IMR-90 (cell line): Measurements from ENCODE around the gene LRFN5. TPM values are rescaled to one million over a fixed set of nuclear protein-coding genes. Genes with fewer than 3 reads are reported as not detected.
"Not testable (repeated sequence)": the region's sequence is repeated elsewhere in the genome, so short reads cannot be mapped to it uniquely, and the experiment has no call there.

ENCODE experiments used
- ATAC-seq: fragments of 200-7000 bp; cut with Tn5 transposase; 2 replicates; pipeline ENCODE4 v1.9.1; 2020; ENCODE audit warnings: low read depth, mild to moderate bottlenecking, moderate library complexity
- BruUV-seq: library from RNA; stranded (reverse); fragments of 400-500 nt; replicated peaks from 2 replicates; lab custom pipeline; 2021; lab: Mats Ljungman, UMichigan
- CTCF ChIA-PET: fragments of 300-600 bp; formaldehyde crosslinking; extraction: SDS; loops from one replicate; lab custom pipeline; 2021; ENCODE audit warnings: antibody characterized with exemption; lab: Yijun Ruan, JAX
- POLR2A ChIA-PET: fragments of 300-600 bp; sonication (Branson Sonifier 250); formaldehyde crosslinking; loops from one replicate; lab custom pipeline; 2022; ENCODE audit warnings: antibody characterized with exemption; ENCODE audit not compliant: unreplicated experiment; lab: Charles Lee
- DNase-seq: peaks from one replicate; pipeline ENCODE4 v3.0.0; 2013
- H2AFZ ChIP-seq: replicated peaks from 2 replicates; pipeline ENCODE3; 2013; ENCODE audit warnings: low read length, mild to moderate bottlenecking; ENCODE audit not compliant: poor library complexity
- H2AK5ac ChIP-seq: 2 replicates; pipeline ENCODE4 v1.6.1; 2013; ENCODE audit warnings: low read depth, low read length, inconsistent platforms
- H2AK9ac ChIP-seq: replicated peaks from 2 replicates; pipeline ENCODE3; 2013; ENCODE audit warnings: mild to moderate bottlenecking, low read depth, low read length, moderate library complexity; ENCODE audit not compliant: poor library complexity
- H2BK120ac ChIP-seq: 2 replicates; pipeline ENCODE4 v1.6.1; 2013; ENCODE audit warnings: low read depth, low read length, inconsistent platforms
- H2BK15ac ChIP-seq: 3 replicates; pipeline ENCODE4 v1.6.1; 2013; ENCODE audit warnings: low read depth, low read length, inconsistent platforms
- H2BK20ac ChIP-seq: 2 replicates; pipeline ENCODE4 v1.6.1; 2013; ENCODE audit warnings: low read depth, mild to moderate bottlenecking, inconsistent platforms, low read length, moderate library complexity
- H2BK5ac ChIP-seq: 2 replicates; pipeline ENCODE4 v1.6.1; 2013; ENCODE audit warnings: mild to moderate bottlenecking, low read depth, low read length, inconsistent platforms; ENCODE audit not compliant: poor library complexity, severe bottlenecking
- H3K14ac ChIP-seq: replicated peaks from 2 replicates; pipeline ENCODE4 v1.6.1; 2013; ENCODE audit warnings: low read depth, low read length, inconsistent platforms
- H3K18ac ChIP-seq: 2 replicates; pipeline ENCODE4 v1.6.1; 2013; ENCODE audit warnings: low read depth, low read length, control low read depth
- H3K23ac ChIP-seq: 2 replicates; pipeline ENCODE4 v1.6.1; 2013; ENCODE audit warnings: low read depth, low read length, inconsistent platforms
- H3K27ac ChIP-seq: 2 replicates; pipeline ENCODE4 v1.5.1; 2013; ENCODE audit warnings: mild to moderate bottlenecking, control low read depth, low read length; ENCODE audit not compliant: insufficient read depth
- H3K27me3 ChIP-seq: 2 replicates; pipeline ENCODE4 v1.6.1; 2013; ENCODE audit warnings: low read length; ENCODE audit not compliant: control insufficient read depth, insufficient read depth
- H3K36me3 ChIP-seq: 2 replicates; pipeline ENCODE4 v1.6.1; 2013; ENCODE audit warnings: low read length, mixed read lengths; ENCODE audit not compliant: control insufficient read depth, insufficient read depth
- H3K4ac ChIP-seq: 2 replicates; pipeline ENCODE4 v1.6.1; 2013; ENCODE audit warnings: low read depth, low read length, inconsistent platforms
- H3K4me1 ChIP-seq: 2 replicates; pipeline ENCODE4 v1.6.1; 2013; ENCODE audit warnings: low read length, mixed read lengths; ENCODE audit not compliant: control insufficient read depth, insufficient read depth
- H3K4me2 ChIP-seq: 2 replicates; pipeline ENCODE4 v1.6.1; 2013; ENCODE audit warnings: low read depth, mild to moderate bottlenecking, control low read depth, low read length, moderate library complexity
- H3K4me3 ChIP-seq: 2 replicates; pipeline ENCODE4 v1.5.1; 2013; ENCODE audit warnings: low read depth, mild to moderate bottlenecking, control low read depth, low read length, moderate library complexity; ENCODE audit not compliant: insufficient read depth
- H3K56ac ChIP-seq: 2 replicates; pipeline ENCODE4 v1.6.1; 2013; ENCODE audit warnings: low read length, inconsistent platforms; ENCODE audit not compliant: insufficient read depth; ENCODE audit errors: extremely low read depth
- H3K79me1 ChIP-seq, 2 experiments: 2 replicates each; pipeline ENCODE4 v1.6.1; 2013; ENCODE audit warnings: low read length in 2 of 2, inconsistent platforms in 1 of 2, low read depth in 1 of 2
- H3K9ac ChIP-seq: 2 replicates; pipeline ENCODE4 v1.6.1; 2013; ENCODE audit warnings: low read depth, low read length, control low read depth
- H3K9me1 ChIP-seq: 2 replicates; pipeline ENCODE4 v1.6.1; 2013; ENCODE audit warnings: low read length, inconsistent platforms; ENCODE audit not compliant: insufficient read depth
- H3K9me3 ChIP-seq: 2 replicates; pipeline ENCODE4 v1.6.1; 2013; ENCODE audit warnings: low read length; ENCODE audit not compliant: control insufficient read depth, insufficient read depth
- H4K20me1 ChIP-seq: 2 replicates; pipeline ENCODE4 v1.6.1; 2013; ENCODE audit warnings: low read length, inconsistent platforms; ENCODE audit not compliant: insufficient read depth
- H4K5ac ChIP-seq: 2 replicates; pipeline ENCODE4 v1.6.1; 2013; ENCODE audit warnings: mild to moderate bottlenecking, low read depth, low read length, control low read depth
- H4K8ac ChIP-seq, 2 experiments: 2 replicates each; pipeline ENCODE4 v1.6.1; 2013; ENCODE audit warnings: low read depth in 2 of 2, low read length in 2 of 2, control low read depth in 1 of 2, inconsistent platforms in 1 of 2
- H4K91ac ChIP-seq: 2 replicates; pipeline ENCODE4 v1.6.1; 2013; ENCODE audit warnings: low read depth, low read length, inconsistent platforms; ENCODE audit not compliant: insufficient read depth
- WGBS, 2 experiments: methylation state at CpG; one replicate each; pipeline versions ENCODE4 v1.1.5 to v1.1.7; 2013; ENCODE audit warnings: missing lambda C conversion rate in 2 of 2; ENCODE audit not compliant: insufficient read length in 1 of 2; ENCODE audit errors: extremely low coverage in 2 of 2; 5-methylcytosine and 5-hydroxymethylcytosine counted together
- dilution Hi-C: fragments of 300-500 bp; cut with HindIII; formaldehyde crosslinking; loops from one replicate; pipeline ENCODE4 v1.14.3; 2018; ENCODE audit warnings: low sequenced_read_pairs; ENCODE audit not compliant: unreplicated experiment
- in situ Hi-C: fragments of 300-500 bp; cut with MboI; formaldehyde crosslinking; loops from 3 replicates; pipeline ENCODE4 v1.14.3; 2019; ENCODE audit warnings: low sequenced_read_pairs, inconsistent platforms, mixed read lengths
- intact Hi-C: fragments of 100-400 bp; cut with micrococcal nuclease; formaldehyde crosslinking; loops from 2 replicates; pipeline ENCODE4 v1.10.0; 2022
- polyA plus RNA-seq, 3 experiments: library from polyadenylated mRNA; depleted of rRNA; stranded (reverse); fragments of >200 nt; gene quantifications; 2 replicates each; pipeline ENCODE4 v1.2.3, GENCODE V29; 2012; ENCODE audit warnings: low replicate concordance in 1 of 3
- total RNA-seq: library from RNA; depleted of rRNA; stranded (reverse); fragments of >200 nt; gene quantifications from 2 replicates; pipeline ENCODE4 v1.2.3, GENCODE V29; 2012

The LRFN5 gene
- total and polyA plus RNA-seq, 2 of the 4 experiments (the other 2 are of a cell fraction) = 1.8 to 3.6 TPM

DNA sequence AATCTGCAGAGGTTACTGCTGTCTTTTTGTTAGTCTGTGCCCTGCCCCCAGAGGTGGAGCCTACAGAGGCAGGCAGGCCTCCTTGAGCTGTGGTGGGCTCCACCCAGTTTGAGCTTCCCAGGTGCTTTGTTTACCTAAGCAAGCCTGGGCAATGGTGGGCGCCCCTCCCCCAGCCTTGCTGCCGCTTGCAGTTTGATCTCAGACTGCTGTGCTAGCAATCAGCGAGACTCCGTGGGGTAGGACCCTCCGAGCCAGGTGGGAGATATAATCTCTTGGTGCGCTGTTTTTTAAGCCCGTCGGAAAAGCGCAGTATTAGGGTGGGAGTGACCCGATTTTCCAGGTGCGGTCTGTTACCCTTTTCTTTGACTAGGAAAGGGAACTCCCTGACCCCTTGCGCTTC, 304.5 kb downstream of the LRFN5 start:
- intact Hi-C loops, POLR2A ChIA-PET, H2BK20ac ChIP-seq, H2BK15ac ChIP-seq, H2AFZ ChIP-seq, dilution Hi-C loops, H3K79me1 ChIP-seq, H3K23ac ChIP-seq, H3K9me3 ChIP-seq, H3K27me3 ChIP-seq, H2AK9ac ChIP-seq, H3K27ac ChIP-seq, BruUV-seq, H2BK120ac ChIP-seq, H3K4ac ChIP-seq, CTCF ChIA-PET, H3K4me1 ChIP-seq, DNase-seq, H3K9me1 ChIP-seq, H3K9ac ChIP-seq, H3K4me3 ChIP-seq, H3K18ac ChIP-seq, ATAC-seq, H3K36me3 ChIP-seq, H4K8ac ChIP-seq, H3K14ac ChIP-seq, H2BK5ac ChIP-seq, H3K56ac ChIP-seq, H4K91ac ChIP-seq, H4K5ac ChIP-seq, H4K20me1 ChIP-seq, in situ Hi-C loops, H3K4me2 ChIP-seq, H2AK5ac ChIP-seq: not testable (repeated sequence)
- no CpG with 5 or more reads among the region's 12 CpGs for WGBS, 2 experiments
